ENCODE results near the gene TMEM250.

- TF ChIP-seq XRCC3 (IDR thresholded peaks at IDR 0.05), result no peak
- no peak for TF ChIP-seq ZBTB40 (IDR thresholded peaks at IDR 0.05)
- no peak for TF ChIP-seq ZBTB40 (CRISPR knock-in tag; IDR thresholded peaks at IDR 0.05)
- TF ChIP-seq E2F5 (CRISPR knock-in tag; IDR thresholded peaks at IDR 0.05), result no peak
- no peak for TF ChIP-seq HNRNPH1 (optimal IDR thresholded peaks at IDR 0.05; ENCODE audit: low read depth, low read length)
- TF ChIP-seq AFF4 (CRISPR knock-in tag; IDR thresholded peaks at IDR 0.05), result no peak
- no peak for TF ChIP-seq DACH1 (IDR thresholded peaks at IDR 0.05; ENCODE audit: partially characterized antibody)
- TF ChIP-seq E2F6 (IDR thresholded peaks at IDR 0.05; ENCODE audit: borderline replicate concordance in 1 of 2, extremely low read depth in 1 of 2, insufficient read depth in 1 of 2, insufficient read length in 1 of 2, low read depth in 1 of 2, low read length in 1 of 2, poor library complexity in 1 of 2, severe bottlenecking in 1 of 2), result no peak
- no peak for TF ChIP-seq GABPA (tag; conservative IDR thresholded peaks at IDR 0.05; ENCODE audit: low read depth)
- TF ChIP-seq CTCF (IDR thresholded peaks at IDR 0.05 in 2 of 3, conservative IDR thresholded peaks at IDR 0.05 in 1 of 3; ENCODE audit: insufficient read depth in 2 of 3, low read depth in 1 of 3, low read length in 3 of 3), result no peak
- TF ChIP-seq POLR2AphosphoS5 (IDR thresholded peaks at IDR 0.05; ENCODE audit: control insufficient read depth, insufficient read depth, low read depth, low read length), result no peak
- no peak for TF ChIP-seq CCAR2 (IDR thresholded peaks at IDR 0.05; ENCODE audit: low read depth, low read length)
Observed at GRCh38 chr9:136146126-136147037, 27.7 kb upstream of the TMEM250 start.
